HL-60/S4 treated with phorbol 12-myristate 13-acetate at 8.2 ng/mL for 4 days and 3 days (cell line): ENCODE data around the gene PLD5.
"Not testable (repeated sequence)": the region's sequence is repeated elsewhere in the genome, so short reads cannot be mapped to it uniquely, and the experiment has no call there.

Source experiments
- in situ Hi-C: fragments of 300-500 bp; cut with MboI; formaldehyde crosslinking; loops from 2 replicates; pipeline ENCODE4 v1.15.0; 2022; ENCODE audit warnings: low sequenced_read_pairs

PLD5 gene

DNA sequence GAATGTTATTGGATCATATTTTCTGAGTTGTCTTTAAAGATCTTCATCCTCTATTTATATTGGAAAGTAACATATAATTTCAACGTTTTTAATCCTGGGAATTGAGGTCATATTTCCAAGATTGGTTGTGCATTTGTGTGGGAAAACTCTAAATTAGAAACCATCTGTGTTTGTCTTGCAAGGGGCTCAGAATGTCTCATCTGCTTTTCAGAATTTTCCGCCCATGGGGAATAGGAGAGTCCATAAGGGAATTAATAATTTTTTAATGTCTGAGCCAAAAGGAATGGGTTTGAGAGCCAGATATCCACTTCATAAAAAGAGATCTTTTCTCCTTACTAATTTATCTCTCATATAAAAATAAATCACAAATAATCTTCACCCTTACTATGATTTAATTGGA is 440.8 kb downstream of the PLD5 start:
- in situ Hi-C loops, result no loop called here

DNA sequence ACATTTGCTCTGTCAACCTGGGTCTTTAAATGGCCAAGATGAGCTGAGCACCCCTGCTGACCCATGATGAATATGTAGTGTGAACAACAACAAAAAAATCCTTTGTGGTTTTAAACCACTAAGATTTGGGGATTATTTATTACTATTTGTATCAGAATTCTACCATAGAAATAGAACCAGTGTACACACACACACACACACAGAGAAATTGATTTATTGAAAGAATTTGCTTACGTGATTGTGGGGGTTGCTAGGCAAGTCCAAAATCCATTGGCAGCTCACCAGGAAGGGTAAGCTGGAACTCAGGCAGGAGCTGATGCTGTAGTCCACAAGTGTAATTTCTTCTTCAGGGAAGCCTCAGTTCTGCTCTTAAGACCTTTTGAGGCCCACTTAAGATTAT is 443.1 kb downstream of the PLD5 start:
- in situ Hi-C loops, result no loop called here

DNA sequence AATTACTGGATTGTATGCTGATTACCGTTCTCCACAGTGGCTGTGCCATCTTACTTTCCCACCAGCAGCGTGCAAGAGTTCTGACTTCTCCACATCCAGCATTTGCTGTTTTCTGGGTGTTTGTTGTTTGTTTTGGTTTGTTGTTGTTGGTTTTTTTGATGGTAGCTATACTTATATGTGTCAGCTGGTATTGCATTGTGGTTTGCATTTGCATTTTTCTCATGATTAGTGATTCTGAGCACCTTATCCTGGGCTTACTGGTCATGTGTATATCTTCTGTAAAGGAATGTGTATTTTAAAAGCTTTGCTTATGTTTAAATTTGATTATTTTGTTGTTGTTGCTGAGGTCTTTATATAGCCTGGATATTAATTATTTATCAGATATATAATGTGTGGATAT is 458.7 kb downstream of the PLD5 start:
- in situ Hi-C loops, result no loop called here

GRCh38 chr1:242062271-242062670 is 462.2 kb downstream of the PLD5 start:
- in situ Hi-C loops, result no loop called here

- in situ Hi-C loops, result no loop called here
These were observed 464.5 kb downstream of the PLD5 start for GRCh38 chr1:242059976-242060375.

GRCh38 chr1:242058582-242058981 is 465.9 kb downstream of the PLD5 start:
- in situ Hi-C loops, result not testable (repeated sequence)

DNA sequence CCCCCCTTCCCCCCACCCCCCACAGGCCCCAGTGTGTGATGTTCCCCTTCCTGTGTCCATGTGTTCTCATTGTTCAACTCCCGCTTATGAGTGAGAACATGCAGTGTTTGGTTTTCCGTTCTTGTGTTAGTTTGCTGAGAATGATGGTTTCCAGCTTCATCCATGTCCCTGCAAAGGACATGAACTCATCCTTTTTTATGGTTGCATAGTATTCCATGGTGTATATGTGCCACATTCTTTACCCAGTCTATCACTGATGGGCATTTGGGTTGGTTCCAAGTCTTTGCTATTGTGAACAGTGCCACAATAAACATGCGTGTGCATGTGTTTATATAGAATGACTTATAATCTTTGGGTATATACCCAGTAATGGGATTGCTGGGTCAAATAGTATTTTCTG is 466.3 kb downstream of the PLD5 start:
- in situ Hi-C loops, result not testable (repeated sequence)

GRCh38 chr1:242057745-242058115 is 466.8 kb downstream of the PLD5 start:
- in situ Hi-C loops, result no loop called here

DNA sequence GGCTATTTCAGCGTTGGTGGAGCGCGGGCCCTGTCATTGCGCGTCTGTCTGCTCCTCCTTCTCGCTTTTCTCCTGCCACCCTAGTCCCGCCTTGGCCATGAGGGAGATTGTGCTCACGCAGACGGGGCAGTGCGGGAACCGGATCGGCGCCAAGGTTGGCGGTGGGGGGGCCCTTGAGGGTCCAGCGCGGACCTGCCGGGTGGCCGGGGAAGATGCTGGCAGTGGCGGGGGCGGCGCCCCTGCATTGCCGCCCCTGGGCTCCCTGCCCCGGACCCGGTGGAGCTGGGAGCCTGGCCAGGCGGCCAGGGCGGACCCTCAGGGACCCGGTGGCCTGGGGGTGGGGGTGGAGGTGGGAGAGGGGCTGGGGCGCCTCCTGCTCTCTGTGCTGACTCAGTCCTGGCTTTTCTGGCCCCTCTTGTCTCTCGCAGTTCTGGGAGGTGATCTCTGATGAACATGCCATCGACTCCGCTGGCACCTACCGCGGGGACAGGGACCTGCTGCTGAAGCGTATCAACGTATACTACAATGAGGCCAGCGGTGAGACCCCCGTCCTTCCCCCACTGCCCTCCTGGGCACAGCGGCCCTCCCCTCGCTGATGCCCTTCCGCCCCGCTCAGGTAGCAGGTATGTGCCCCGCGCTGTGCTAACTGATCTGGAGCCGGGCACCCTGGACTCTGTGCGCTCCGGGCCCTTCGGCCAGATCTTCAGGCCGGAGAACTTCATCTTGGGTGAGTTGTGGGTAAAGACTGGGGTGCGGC is 467.3 kb downstream of the PLD5 start:
- in situ Hi-C loops, result no loop called here

GRCh38 chr1:242055749-242056320 is 468.7 kb downstream of the PLD5 start:
- in situ Hi-C loops, result no loop called here

DNA sequence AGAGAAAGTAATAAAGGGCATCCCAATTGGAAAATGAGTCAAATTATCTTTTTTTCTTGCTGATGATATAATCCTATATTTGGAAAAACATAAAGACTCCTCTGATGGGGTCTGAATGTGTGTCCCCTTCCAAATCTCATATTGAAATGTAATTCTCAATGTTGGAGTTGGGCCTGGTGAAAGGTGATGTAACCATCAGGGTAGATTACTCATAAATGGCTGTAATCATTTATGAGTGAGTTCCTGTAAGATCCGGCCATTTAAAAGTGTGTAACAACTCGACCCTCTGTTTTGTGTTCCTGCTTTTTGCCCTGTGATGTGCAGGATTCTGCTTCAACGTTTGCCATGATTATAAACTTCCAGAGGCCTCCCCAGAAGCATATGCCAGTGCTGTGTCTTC is 481.3 kb downstream of the PLD5 start:
- in situ Hi-C loops, result no loop called here

GRCh38 chr1:242034392-242034791 is 490.1 kb downstream of the PLD5 start:
- in situ Hi-C loops, result no loop called here

DNA sequence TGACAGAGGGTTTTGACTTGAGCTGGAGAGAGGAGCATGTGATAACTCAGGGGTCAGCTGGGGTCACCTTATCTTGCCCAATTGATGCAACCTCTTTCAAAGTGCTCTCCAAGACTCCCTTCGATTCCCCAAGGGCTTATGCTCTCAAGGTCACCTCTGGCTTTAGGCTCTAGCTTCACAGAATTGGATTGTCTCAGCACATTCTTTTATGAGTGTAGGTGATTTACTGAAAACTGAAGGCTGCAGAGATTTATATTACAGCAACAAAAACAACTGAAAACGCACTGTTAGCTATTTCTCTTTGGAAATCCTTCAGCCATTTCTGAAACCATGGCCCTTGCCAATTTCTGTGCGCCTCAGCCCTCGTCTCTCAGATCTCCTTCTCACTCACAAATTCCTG is 491.1 kb downstream of the PLD5 start:
- in situ Hi-C loops, result no loop called here
